ENCODE measurements around the gene IZUMO4.
"Not testable (repeated sequence)": the region's sequence is repeated elsewhere in the genome, so short reads cannot be mapped to it uniquely, and the experiment has no call there.

DNA sequence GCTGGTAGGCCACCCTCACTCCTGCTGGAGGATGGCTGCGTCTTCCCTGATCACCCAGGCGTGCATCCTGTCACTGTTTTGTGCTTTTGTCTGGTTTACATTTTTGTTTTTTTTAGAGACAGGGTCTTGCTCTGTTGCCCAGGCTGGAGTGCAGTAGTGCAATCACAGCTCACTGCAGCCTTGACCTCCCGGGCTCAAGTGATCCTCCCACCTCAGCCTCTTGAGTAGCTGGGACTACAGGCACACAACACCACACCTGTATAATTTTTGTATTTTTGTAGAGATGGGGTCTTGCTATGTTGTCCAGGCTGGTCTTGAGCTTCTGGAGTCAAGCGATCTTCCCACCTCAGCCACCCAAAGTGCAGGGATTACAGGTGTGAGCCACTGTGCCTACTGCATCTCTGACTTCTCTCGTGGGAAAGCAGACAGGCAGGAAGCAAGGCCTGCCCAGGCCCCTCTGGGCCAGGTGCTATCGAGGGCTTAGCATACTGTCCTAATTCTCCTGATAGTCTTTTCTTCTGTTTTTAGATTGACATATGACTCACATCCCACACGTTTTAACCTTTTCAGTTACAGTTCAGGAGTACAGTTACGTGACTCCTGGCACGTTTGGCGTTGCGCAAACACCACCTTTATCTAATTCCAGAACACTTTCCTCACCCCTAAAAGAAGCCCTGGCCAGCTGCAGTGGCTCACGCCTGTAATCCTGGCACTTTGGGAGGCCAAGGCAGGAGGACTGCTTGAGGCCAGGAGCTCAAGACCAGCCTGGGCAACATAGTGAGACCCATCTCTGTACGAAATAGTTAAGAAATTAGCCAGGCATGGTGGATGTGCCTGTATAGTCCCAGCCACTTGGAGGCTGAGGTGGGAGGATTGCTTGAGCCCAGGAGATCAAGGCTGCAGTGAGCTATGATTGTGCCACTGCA is 9.8 kb upstream of the IZUMO4 start:
- not testable (repeated sequence) for TF ChIP-seq L3MBTL2 (conservative IDR thresholded peaks at IDR 0.05); HDGF (IDR thresholded peaks at IDR 0.05; ENCODE audit: borderline replicate concordance)
- TF ChIP-seq, protein P1, sequence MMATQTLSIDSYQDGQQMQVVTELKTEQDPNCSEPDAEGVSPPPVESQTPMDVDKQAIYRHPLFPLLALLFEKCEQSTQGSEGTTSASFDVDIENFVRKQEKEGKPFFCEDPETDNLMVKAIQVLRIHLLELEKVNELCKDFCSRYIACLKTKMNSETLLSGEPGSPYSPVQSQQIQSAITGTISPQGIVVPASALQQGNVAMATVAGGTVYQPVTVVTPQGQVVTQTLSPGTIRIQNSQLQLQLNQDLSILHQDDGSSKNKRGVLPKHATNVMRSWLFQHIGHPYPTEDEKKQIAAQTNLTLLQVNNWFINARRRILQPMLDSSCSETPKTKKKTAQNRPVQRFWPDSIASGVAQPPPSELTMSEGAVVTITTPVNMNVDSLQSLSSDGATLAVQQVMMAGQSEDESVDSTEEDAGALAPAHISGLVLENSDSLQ (IDR thresholded peaks at IDR 0.05), result not testable (repeated sequence)
